IPS DF 19.7 (cell line): ENCODE results near the gene TNFRSF21.
A peak's percentile ranks its signal among the peaks of the same experiment; 100 is the strongest.
"Not testable (repeated sequence)": the region's sequence is repeated elsewhere in the genome, so short reads cannot be mapped to it uniquely, and the experiment has no call there.

Experiments used
- DNase-seq: peaks from one replicate; pipeline ENCODE4 v3.0.0-alpha.2; 2013; ENCODE audit warnings: low read depth, low spot score

Gene TNFRSF21

DNA sequence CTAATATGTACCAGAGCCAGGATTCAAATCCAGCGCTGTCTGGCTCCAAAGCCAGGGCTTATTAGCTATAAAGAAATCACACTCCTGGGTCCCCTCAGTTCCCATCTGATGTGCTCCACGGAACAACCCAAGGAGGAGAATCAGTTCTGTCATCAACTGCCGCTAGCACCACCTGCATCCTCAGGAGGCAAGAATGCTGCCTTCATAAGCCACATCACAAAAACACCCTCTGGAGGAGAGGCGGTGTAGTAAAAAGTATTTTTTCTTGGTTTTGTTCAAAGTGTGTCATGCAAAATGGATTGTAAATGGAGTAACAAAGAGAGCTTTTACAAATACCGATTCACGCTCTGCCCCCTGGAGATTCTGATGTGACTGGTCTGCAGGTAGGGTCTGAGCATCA is 57.1 kb downstream of the TNFRSF21 start:
- DNase-seq, result no peak

DNA sequence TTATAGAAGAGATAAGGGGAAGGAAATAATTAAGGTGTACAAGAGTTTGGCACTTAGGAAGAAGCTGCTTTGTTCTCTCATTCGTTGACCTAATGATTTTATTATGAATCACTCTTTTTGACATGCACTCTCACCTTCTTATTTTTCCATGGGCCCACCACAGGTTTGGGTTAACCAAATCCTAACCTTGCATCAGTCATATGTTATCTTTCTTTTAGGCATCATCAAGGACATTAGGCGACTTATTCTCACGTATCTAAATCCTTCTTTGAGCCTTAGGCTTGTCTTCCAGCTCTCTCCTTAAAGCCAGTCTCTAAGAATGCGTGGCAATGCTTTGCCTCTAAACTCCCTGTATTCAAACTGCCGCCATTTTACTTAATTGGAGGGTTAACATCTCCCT is 58.3 kb downstream of the TNFRSF21 start:
- no peak for DNase-seq

DNA sequence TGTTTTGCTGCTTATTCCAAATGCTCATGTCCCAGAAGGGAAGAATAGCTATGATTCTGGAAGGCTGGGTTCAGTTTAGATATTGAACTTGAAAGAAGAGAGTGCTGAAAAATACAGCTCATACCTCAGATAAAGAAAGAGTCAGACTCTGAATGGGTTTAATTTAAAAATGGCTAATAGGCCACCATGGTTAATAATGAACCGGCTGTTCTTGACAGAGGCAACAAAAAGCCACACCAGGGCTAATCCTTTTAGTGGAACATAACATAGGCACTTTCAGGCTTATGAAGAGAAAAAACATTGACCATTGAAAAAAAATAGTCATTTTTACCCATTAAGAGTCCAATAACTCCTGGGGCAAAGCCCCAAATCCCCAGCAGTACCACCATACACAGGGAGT is 59.4 kb downstream of the TNFRSF21 start:
- DNase-seq, result no peak

DNA sequence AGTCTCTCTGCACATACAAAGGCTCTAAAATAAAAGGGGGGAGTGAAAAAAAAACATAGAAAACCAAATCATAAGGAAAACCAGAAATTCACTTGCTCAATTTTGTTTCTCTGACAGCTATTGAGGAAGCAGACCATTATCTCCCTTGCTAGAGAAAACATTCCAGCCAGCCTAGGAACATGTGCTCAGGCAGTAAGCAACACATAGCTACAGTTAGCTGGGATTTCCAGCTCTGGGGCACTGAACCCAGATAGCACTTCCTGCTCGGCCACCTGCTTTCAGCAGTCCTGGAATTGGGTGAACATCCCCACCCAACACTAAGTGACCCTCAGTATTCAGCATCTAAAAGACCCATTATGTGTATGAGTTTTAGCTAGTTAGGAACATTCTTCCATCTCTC is 61.3 kb downstream of the TNFRSF21 start:
- DNase-seq, result no peak

DNA sequence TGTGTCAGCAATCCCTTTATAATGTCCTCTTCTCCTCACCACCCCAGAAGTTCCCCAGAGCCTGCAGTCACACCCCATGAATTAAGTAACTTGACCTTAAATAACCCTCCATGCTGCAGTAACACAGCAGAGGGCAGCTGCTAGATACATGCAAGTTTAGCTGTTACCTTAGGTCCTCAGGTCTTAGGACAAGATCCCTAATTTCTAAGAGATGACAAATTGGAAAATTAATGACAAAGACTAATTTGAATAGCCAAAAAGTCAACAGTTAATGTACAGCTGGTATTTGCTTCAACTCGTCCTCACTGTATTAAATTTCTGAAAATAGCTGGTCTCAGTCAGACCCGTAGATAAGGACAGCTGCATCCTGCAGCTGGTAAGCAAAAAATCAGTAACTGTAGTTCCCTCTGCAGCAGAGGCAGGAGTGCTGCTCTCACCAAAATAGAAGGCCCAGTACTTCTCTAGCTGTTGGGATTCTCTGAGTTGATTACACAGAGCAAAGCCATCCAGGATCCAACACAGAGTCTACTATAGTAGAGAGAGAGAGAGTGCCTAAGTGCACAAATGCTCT is 62.4 kb downstream of the TNFRSF21 start:
- no peak for DNase-seq

DNA sequence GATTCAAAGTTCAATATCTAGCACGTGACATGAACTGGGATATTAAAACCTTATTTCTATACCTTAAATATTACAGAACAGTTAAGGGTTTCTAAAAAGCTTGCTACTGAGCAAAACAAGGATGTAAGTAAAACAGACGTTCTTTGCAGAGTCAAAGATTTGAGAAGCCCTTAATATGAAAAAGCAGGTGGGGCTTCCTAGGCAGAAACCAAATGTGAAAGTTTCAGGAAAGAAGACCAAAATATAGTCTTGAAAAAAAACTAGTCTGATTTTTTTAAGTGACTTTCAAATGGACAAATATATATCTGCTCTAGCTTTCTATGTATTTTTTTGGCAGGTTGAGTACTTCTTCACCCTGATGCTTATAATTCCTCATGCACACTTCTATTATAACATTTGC is 63.2 kb downstream of the TNFRSF21 start:
- DNase-seq, result no peak

DNA sequence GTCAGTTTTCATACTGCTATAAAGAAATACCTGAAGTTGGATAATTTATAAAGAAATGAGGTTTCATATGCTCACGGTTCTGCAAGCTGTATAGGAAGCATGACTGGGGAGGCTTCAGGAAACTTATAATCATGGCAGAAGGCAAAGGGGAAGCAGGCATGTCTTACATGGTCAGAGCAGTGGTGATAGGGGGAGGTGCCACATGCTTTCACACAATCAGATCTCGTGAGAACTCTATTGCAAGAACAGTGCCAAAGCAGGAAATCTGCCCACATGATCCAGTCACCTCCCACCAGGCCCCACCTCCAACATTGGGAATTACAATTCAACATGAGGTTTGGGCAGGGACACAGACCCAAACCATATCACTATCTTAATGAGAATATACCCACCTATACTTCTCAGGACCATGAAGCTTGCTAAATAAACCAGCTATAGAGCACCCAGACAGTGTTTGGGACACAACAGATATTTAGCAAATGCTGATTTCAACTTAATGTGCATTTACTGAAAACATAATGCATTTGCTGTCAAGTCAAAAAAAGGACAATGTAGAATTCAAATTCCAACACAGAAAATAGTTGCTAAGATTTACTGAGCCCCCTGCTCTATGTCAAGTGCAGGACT is 63.8 kb downstream of the TNFRSF21 start:
- DNase-seq, result no peak

DNA sequence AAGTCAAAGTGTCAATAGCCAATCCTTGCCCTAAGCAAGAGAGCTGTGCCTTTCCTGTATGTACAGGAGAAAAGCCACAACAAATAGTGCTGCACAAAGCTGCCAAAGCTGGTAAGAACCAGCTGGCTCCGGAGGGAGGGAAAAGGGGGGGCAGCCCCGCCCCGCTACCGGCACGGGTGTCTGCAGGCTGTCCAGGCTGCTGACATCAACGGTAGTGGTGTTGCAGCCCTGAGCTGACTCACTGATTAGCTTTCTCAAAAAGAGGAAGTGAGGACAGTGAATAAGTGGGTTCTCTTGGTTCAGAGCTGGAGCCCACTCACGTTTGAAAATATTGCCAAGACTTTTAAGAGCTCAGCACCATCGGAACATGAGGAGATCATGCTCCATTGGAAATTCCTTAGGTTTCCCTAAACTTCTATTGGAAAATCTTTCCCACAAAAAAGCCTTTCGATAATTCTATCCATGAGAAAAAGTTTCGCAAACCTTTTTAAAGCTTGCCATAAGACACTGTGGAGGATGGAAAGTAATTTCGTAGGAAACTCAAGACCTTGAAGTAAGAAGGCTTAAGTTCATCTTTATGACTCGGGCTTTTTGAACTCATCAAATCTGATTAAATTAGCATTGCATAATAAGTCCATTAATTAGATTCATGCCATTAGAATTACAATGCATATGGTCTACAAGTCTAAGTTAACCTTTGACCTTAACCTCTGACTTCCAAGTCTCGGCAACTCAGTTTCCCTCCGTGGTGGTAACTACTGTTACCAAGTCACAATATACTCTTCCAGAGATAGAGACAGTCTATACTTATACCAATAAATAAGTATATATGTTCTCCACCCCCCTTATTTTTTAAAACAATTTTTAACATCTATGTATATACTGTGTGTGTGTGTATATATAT is 67.0 kb downstream of the TNFRSF21 start:
- DNase-seq, result no peak

DNA sequence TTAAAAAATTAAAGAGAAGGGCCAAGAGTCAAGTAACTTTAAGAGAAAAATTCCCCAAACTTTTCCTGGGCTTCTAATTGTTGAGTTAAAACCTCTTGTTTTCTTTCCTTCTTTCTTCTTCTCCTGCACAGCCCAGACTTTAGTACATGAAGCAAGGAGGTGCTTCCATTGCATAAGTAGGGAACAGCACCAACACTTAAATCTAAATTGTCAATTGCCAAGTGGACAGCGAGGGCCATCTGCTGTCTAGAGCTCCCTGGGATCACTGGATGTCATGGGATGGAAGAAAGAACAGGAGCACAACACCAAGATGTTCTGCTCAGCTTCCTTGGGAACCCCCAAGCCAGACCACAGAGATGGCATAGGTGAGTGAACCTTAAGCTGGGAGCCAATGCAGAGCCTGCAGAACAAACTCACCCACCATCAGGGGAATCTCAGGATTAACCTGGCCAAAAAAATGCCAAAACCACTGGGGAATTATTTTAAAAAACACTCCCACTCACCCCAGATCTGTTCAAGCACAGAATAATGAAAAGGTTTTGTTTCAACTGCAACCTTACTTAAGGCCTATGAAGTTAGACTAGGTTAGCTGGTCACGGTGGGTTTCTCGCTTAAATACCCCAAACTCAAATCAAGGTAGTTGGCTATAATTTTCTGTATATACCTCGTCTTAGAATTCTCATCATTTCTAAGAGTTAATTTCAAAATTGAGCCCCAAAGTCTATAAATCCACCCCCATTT is 67.8 kb downstream of the TNFRSF21 start:
- DNase-seq, result no peak

DNA sequence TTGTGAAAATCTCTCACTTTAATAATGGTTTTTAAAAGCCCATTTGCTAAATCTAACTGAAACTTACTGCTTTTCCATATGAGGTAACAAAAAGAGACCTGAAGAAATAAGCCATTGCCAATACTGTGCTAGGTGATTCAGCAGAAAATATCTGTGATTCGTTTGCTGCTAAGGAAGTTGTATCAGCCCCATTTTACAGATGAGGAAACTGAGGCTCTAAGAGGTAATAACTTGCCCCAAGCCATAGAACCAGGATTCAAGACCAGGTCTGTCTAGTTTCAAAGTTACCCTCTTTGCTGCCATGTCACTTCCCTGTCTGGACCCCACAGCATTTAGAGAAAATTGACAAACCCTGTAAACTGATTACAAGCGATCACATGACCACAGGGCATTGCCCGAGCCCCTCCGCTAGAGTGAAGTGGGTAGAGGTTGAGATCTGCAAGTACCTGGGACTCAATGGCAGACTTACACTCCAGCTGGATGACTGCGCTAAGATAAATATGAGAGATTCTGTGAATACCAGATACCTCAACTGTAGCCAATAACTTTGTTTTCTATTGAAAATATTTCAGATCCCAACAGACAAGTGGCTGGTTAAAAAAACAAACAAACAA is 69.3 kb downstream of the TNFRSF21 start:
- no peak for DNase-seq

DNA sequence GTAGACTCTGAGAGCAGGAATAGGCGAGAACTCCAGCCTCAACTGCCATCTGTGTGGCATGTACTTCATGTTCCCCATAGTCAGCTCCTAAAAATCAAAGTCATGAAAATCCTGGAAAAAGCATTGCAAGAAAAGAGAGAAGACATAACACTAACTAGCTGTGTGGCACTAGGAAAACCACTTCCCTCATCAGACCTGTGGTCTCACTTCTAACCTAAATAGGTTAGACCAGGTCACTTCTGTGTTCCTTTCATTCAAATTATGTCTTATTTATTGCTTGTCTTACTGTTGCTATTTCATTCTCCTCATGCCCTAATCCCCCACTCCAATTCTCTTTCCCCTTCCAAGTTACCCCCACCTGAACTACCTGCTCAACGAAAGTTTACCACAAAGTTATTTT is 70.2 kb downstream of the TNFRSF21 start:
- no peak for DNase-seq

DNA sequence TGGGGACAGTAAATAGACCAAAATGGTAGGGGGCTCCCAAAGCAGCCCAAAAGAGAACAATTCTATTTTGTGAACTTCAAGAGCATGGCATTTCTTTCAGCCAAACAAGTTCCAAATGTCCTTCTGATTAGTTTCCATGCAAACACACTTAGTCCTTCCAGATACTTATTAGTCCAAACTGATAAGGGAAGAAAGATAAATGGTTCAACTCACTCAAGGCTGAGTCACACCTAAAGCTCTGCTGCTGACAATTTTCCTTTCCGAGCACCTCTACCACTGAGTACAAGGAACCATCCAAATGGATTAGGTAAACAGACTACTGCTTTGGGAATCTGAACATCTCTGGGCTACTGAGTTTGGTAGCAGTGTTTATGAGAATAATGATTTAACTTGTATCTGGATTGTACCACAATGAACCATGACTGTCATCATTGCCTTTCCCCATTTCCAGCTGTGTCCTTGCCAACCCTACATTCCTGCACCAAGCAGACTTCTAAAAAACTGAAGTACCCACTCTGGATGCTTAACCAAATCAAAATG is 71.2 kb downstream of the TNFRSF21 start:
- no peak for DNase-seq

DNA sequence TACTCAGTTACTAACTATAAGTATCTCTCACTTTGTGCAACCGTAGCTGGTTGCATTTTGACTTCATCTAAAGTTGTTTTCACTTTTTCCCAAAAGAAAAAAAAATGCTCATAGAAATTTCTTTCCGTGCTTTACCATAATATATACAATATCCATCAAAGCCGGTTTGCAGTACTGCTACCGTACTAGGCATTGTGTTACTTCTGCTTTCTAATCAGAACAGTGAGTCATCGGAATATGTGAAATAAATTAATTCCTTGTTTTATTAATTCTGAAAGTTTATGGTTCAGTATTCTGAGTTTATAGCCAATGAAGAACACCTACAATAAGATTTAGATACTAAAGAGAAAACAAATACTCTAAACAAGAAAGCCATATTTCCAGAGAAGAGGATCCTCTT is 72.5 kb downstream of the TNFRSF21 start:
- no peak for DNase-seq

DNA sequence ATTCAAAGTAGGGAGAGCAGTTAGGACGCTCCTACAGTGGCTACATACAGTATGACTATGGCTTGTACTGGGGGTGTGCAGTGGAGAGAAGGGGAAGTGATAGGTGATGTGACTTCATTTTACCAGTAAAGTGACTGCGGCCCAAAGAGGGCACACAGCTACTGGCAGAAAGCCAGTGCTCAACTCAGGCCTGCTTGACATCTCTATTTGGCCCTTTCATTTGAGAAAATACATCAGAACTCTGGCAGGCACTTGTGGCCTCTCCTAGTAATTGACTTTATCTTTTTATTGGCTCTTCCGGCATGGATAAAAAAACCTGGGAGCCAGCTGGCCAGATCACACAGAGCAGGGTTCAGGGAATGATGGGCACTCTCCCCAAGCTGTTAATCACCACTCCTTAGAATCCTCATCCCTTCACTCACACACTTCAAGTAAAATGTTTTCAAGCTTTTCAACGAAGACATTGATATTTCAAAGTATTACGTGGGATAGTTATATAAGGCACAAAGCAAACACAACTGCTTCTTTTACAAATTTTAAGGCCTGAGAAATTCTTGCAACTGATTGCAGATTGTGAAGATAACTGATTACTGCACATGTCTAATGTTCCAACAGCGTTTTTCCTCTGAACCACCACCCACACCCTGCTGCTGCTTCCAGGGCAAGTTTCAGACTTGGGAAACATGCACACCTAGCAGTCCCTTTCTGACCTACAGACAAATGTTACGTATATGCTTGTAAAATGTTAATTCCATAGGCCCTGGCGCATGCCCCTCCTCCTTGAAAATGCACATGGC is 73.5 kb downstream of the TNFRSF21 start:
- no peak for DNase-seq

DNA sequence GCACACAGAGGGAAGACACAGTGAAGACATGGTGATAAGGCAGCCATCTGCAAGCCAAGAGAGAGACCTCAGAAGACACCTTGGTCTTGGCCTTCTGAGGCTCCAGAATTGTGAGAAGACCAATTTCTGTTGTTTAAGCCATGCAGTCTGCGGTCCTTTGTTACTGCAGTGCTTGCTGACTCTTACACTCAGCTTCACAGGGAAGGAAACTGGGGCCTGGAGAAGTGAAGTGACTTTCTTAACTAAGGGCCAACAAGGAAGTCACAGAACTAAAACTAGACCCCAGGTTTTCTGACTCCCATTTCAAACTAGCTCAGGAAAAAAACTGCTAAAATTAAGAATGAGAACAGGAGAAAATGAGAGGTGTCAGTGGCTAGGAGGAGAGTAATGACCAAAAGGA is 74.3 kb downstream of the TNFRSF21 start:
- DNase-seq, result no peak

DNA sequence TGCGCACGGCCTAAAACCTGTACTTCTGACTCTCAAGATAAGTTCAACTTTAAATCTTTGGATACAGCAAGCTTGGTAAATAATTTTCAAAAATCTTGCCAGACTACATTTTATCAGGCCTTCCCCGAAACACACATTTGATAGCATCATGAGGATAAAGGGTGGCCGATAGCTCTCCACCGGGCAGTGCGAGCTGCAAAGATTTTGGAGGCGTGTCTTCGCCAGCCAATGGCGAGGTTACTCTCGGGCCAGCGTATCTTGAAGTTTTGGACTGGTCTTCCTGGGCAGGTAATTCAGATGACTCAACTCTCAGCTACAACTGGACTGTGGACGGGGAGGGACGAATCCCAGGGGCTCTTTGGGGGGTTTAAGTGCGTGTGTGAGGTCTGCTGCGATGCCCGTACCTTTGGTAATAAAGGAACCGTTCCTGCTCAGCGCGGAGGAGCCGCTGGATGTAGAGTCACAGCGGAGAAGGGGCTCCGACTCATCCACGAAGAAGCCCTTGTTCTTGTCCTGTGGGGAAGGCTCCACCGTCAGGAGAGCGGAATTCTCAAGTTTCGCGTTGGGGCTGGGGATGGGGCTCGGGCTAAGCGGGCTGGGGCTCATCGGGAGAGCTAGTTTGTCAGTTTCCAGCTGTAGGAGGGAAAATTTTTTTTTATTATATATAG is 75.3 kb downstream of the TNFRSF21 start:
- no peak for DNase-seq

DNA sequence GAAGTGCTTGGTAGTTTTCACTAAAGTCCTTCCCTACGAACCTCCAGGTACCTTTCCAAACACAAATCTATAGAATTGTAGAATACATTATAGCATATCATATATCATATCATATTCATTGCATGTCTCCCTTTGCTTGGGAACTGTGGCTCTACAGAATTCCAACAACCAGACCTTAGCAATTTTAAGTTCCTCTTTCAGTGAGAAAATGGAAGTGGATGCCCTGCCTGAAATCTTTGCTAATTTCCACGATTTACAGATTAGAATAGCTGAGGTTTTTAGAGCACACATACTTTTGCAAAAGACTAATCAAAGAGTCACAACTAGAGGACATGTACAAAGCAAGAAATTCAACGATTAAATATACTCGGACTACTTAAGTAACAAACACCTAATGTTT is 78.6 kb downstream of the TNFRSF21 start:
- DNase-seq, result no peak

DNA sequence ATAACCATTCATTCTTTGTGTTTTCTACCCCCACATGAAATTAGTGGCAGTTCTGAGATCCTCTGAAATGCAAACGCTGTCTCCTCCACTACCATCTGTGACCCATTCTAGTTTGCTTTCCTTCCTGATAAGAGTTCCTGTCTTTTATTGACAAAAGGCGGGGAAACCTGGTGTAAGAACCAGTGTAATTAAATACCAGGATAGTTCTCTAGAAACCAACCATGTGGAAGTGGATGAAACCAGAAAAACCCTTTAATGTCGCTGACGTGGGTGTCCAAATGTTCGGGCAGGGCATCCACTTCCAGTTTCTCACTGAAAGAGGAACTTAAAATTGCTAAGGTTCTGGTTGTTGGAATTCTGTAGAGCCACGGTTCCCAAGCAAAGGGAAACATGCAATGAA is 79.1 kb downstream of the TNFRSF21 start:
- no peak for DNase-seq

DNA sequence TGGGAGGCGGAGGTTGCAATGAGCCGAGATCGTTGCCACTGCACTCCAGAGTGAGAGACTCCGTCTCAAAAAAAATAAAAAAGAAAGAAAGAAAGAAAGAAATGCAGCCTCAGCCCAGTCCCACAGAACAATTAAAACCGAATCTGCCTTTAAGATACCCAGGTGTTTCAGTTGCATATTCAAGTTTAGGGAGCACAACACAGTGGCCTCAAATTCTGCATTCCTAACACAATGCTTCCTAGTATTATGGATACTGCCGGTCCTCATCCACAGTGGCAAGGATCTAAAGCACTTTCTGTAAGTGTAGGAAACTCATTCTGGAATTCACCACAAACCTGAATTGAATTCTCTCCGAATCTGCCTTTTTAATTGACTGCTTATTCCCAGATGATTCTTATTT is 80.5 kb downstream of the TNFRSF21 start:
- peak; percentile 17 for DNase-seq

DNA sequence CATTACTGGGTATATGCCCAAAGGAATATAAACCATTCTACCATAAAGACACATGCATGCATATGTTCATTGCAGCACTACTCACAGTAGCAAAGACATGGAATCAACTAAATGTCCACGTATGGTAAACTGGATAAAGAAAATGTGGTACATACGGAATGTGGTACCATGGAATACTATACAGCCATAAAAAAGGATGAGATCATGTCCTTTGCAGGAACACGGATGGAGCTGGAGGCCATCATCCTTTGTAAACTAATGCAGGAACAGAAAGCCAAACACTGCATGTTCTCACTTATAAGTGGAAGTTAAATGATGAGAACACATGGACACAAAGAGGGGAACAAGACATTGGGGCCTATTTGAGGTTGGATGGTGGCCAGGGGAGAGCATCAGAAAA is 81.6 kb downstream of the TNFRSF21 start:
- not testable (repeated sequence) for DNase-seq
